ENCODE data around the gene PLCB4. TPM values are rescaled to one million over a fixed set of nuclear protein-coding genes. Genes with fewer than 3 reads are reported as not detected.

Gene PLCB4
- total and polyA plus RNA-seq, 2 experiments from 2014 or later, result 6.5 to 16.1 TPM

- TF ChIP-seq ETS1 (IDR thresholded peaks at IDR 0.05), result no peak
- no peak for TF ChIP-seq STAT1 (IDR thresholded peaks at IDR 0.05; ENCODE audit: unreplicated experiment)
- TF ChIP-seq JUNB (IDR thresholded peaks at IDR 0.05; ENCODE audit: unreplicated experiment), result no peak
Observed at GRCh38 chr20:9399322-9399721, 330.4 kb downstream of the PLCB4 start (continued).

- Histone ChIP-seq H3K4me2 (no peak overlapping the region), H3K4me1 (ENCODE audit: insufficient read depth) (peaks cover 14% of the 10 kb centered on the region), H4K20me1 (replicated peaks; ENCODE audit: insufficient read depth) (no peaks in the 10 kb centered on the region), H3K79me2 (replicated peaks; ENCODE audit: insufficient read depth) (no peaks in the 10 kb centered on the region), H3K36me3 (ENCODE audit: insufficient read depth) (no peaks in the 10 kb centered on the region), H3K4me3 (no peak overlapping the region), H3F3A (replicated peaks; ENCODE audit: low read depth) (no peaks in the 10 kb centered on the region), H3K27me3 (ENCODE audit: insufficient read depth) (no peaks in the 10 kb centered on the region), H3K9me2 (ENCODE audit: insufficient read depth) (0 out of 2 replicates have a peak, but pooled peaks cover 5% of the 10 kb centered on the region), H3K27ac (ENCODE audit: low read depth) (no peak overlapping the region), H2AFZ (no peak overlapping the region)
- Mint-ChIP-seq H3K27me3 (ENCODE audit: insufficient read depth, low read depth, poor library complexity) (no peaks in the 10 kb centered on the region), H3K4me1 (peaks cover 16% of the 10 kb centered on the region; the same call in 2 of the 3 replicates), H3K36me3 (ENCODE audit: low read depth) (0 out of 3 replicates have a peak, but pooled peaks cover 3% of the 10 kb centered on the region), H3K4me3 (no peak overlapping the region), H3K9me3 (no peaks in the 10 kb centered on the region), H3K27ac (peak overlapping the region; percentile 25)
- ATAC-seq, result no peak
- DNase-seq (ENCODE audit: low spot score), result no peak
- no peak for TF ChIP-seq JUNB (IDR thresholded peaks at IDR 0.05; ENCODE audit: unreplicated experiment)
- no peak for TF ChIP-seq STAT1 (IDR thresholded peaks at IDR 0.05; ENCODE audit: unreplicated experiment)
- TF ChIP-seq POLR2AphosphoS5 (IDR thresholded peaks at IDR 0.05; ENCODE audit: low read depth), result no peak
- TF ChIP-seq CREB1 (CRISPR knock-in tag; IDR thresholded peaks at IDR 0.05; ENCODE audit: low read depth), result no peak
- TF ChIP-seq NANOG (IDR thresholded peaks at IDR 0.05; ENCODE audit: borderline replicate concordance), result no peak
- no peak for TF ChIP-seq EZH2phosphoT487 (IDR thresholded peaks at IDR 0.05; ENCODE audit: unreplicated experiment)
- TF ChIP-seq ZNF114 (CRISPR knock-in tag; IDR thresholded peaks at IDR 0.05), result no peak
- no peak for TF ChIP-seq EZH2 (IDR thresholded peaks at IDR 0.05; ENCODE audit: low read depth, unreplicated experiment)
- no peak for TF ChIP-seq CTCF (conservative IDR thresholded peaks at IDR 0.05; ENCODE audit: low read depth in 2 of 2)
- TF ChIP-seq ZNF462 (CRISPR knock-in tag; IDR thresholded peaks at IDR 0.05), result no peak
Observed at GRCh38 chr20:9400171-9401025, 331.5 kb downstream of the PLCB4 start.

Data from GM23338 (cell line).